NCI-H1105 treated with DMSO at 0.1 percent for 48 hours (cell line): ENCODE data around the gene PPP1R15B.

ENCODE experiments used
- DNase-seq: peaks from one replicate; lab custom pipeline; 2025; lab: John Stamatoyannopoulos, UW

The PPP1R15B gene

GRCh38 chr1:204400882-204401510, 10.6 kb downstream of the PPP1R15B start:
- no peak for DNase-seq

- DNase-seq, result peak; percentile 93
These were observed 13.2 kb downstream of the PPP1R15B start for GRCh38 chr1:204398197-204399125.

DNA sequence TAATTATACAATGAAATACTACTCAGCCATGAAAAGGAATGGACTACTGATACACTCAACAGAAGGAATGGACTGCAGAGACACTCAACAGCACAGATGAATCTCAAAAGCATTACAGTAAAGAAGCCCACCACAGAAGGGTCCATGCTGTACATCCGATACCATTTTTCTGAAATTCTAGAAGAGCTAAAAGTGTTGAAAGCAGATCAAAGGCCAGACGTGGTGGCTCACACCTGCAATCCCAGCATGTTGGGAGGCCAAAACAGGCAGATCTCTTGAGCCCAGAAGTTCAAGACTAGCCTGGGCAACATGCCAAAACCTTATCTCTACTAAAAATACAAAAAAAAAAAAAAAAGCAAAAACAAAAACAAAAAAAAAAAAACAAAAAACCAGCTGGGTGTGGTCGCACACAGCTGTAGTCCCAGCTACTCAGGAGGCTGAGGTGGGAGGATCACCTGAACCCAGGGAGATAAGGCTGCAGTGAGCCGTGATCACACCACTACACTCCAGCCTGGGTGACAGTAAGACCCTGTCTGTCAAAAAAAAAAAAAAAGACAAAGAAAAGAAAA, 15.5 kb downstream of the PPP1R15B start:
- DNase-seq, result no peak

- DNase-seq, result no peak
These were observed 20.0 kb downstream of the PPP1R15B start for GRCh38 chr1:204391629-204392028.

- peak; percentile 23 for DNase-seq
These were observed 20.7 kb downstream of the PPP1R15B start for GRCh38 chr1:204390751-204391466.

GRCh38 chr1:204385727-204386126, 25.9 kb downstream of the PPP1R15B start:
- DNase-seq, result no peak

DNA sequence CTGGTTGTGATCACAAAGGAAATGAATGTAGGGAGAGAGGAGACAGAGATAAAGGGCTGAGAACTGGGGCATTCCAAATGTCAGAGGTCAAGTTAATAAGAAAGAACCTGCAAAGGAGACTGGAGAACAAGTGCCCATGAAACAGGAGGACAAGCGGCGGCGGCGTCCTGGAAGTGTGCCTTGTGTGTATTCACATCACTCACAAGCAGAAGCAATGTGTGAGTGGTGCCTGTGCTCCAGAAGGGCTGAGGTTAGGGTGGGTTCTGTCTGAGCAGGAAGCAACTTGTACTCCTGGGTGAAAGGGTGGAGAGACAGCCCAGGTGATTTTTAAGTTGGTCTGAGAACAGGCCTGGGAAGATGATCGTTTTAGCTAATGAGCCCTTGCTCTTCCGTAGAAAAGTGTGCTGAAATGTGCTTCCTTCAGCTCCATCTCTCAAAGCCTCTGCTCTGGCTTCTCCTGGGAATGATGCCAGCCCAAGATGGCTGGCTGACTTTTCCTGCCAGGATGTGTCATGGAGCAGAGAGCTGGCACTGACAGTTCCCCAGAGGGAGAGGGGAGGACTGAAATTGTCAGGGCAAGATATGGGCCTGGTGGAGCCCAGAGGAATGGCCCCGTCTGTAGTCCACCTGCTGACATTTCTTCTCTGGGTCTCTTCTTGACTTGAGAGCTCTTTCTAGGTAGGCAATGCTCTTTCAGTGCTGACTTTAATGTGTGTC, 26.8 kb downstream of the PPP1R15B start:
- peak; percentile 23 for DNase-seq

GRCh38 chr1:204383163-204383904, 28.3 kb downstream of the PPP1R15B start:
- DNase-seq, result no peak

DNA sequence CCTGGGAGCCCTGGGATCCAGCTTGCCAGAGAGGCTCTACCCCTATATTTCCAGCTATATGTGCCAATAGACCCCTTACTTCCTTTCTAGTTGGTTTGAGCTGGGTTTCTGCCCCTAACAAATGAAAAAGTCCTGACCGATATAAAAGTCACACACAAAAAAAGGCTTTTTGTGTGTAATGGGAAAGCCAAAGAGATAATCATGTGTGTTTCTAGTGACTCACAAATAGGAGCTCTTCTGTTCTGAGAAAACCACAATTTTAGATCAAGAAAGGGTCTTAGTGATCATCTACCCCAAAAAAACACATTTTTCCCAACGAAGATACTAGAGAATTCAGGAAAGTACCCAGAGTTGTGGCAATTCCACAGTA, 28.9 kb downstream of the PPP1R15B start:
- DNase-seq, result no peak

DNA sequence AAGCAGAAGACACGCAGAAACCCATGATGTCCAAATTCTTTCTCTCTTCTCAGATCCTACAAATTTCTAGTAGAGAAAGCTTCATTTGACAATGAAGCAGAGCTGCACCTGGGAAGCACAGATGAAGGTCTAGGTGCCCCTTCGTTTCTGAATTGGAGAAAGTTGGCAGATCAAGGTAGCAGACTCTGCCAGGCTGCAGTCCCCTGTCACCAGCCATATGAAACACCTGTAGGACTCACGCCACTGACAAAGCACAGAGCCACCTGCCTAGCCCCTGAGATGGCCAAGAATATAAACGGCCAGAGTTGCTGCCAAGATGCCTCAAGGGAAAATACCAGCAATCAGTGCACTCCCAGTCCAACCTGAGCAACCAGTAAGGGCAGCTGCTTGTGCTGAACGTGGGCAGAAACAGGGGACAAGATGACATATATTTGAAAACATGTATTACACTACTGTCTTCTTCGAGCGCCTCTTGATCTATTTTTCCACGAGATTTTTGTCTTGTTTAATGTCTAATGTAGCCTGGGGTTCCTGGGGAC, 31.3 kb downstream of the PPP1R15B start:
- no peak for DNase-seq

GRCh38 chr1:204377800-204378668, 33.6 kb downstream of the PPP1R15B start:
- DNase-seq, result peak; percentile 82

DNA sequence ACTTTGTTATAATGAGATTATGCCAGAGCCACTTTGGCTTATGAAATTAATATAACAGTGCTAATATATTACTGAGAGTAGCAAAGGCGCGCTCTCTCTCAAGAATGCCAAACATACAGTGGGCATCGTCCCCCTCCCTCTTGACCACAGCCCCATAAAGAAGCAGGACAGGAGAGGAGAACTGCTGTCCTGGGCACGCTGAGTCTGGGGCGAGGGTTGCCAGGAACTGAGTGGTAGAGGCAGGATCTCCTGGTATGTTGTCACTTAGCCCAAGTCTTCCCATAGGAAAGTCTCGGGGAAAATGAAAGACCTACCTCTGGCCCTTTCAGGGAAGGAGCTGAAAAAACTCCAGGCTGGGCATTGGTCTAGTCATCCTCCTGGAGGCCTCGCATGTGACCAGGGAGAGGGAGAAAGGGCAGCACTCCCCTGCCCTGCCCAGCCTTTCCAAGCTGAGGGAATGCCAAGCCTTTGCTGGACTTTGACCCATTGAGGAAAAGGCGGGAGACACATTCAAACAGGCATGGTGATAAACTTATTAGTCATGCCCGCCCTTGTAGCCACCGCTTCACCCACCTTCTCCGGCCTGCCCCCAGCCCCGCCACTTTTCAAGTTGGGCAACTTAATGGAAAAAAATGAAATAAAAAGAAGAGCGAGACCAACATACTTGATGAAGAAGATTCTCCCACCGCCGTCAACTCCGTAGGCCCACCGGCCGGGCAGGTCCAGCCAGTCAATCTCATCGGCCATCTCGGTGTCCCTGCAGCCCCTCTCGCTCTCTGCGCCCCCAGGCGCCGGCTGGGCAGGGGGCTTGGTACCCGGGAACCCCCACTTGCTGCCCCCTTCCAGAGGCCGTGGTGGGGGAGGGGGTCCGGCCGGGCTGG, 34.5 kb downstream of the PPP1R15B start:
- DNase-seq, result no peak

DNA sequence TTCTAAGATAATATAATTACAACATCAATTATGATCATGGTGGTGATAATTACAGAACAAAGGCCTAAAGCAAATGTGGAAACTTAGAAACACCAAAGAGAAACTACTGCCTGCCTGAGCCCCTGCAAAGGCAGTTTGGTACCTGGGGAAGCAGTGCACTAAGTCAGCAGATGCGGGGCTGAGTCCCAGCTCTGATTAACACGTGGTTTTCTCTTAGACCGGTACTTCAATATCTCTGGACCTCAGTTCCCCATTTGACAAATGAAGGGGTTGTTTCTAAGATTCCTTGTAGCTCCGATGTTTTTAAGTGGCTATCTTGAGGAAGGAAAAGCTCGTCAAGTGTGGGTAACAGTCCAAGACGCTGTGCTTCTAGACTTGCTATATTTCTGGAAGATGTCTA, 35.2 kb downstream of the PPP1R15B start:
- no peak for DNase-seq

DNA sequence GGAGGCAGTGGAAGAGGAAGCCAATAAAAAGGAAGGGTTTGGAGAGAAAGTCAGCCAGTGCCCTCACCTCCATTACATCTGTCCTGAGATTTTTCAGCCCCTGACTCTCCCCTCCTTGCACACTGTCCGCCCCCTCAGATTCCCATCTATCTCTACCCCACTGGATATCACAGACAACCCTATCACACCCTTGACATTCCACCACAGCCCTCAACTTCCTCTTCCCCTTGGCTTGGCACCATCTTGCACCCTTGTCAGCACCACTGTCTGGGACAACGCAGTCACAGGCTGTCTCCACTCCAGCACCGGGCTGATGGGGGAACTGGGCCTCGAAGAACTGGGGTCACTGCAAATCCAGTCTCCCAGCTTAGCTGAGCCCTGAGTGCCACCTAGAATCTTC, 37.7 kb downstream of the PPP1R15B start:
- no peak for DNase-seq

GRCh38 chr1:204370176-204370575, 41.4 kb downstream of the PPP1R15B start:
- DNase-seq, result no peak

GRCh38 chr1:204368996-204369726, 42.5 kb downstream of the PPP1R15B start:
- DNase-seq, result no peak

- DNase-seq, result no peak
These were observed 43.7 kb downstream of the PPP1R15B start for GRCh38 chr1:204367956-204368355.
